ENCODE data around the gene CFAP53.
"Not testable (repeated sequence)": the region's sequence is repeated elsewhere in the genome, so short reads cannot be mapped to it uniquely, and the experiment has no call there.

CFAP53 gene

GRCh38 chr18:50289108-50289443, 22.8 kb upstream of the CFAP53 start:
- H3K27me3 Mint-ChIP-seq (ENCODE audit: low read depth, poor library complexity), result peaks cover 6% of the 10 kb centered on the region
- H3K4me1 Mint-ChIP-seq, result peaks cover 23% of the 10 kb centered on the region
- TF ChIP-seq CTCF (IDR thresholded peaks at IDR 0.05), result no peak
- no peak for DNase-seq
- H3K9me3 Mint-ChIP-seq, result no peaks in the 10 kb centered on the region
- no peak overlapping the region for H3K27ac Mint-ChIP-seq
- H3K36me3 Mint-ChIP-seq (ENCODE audit: low read depth), result peaks cover 14% of the 10 kb centered on the region
- peak overlapping the region; percentile 70 for H3K4me3 Mint-ChIP-seq

GRCh38 chr18:50288348-50289107, 22.2 kb upstream of the CFAP53 start:
- Mint-ChIP-seq H3K4me3 (peak overlapping the region; percentile 97), H3K4me1 (peaks cover 23% of the 10 kb centered on the region), H3K36me3 (ENCODE audit: low read depth) (peaks cover 20% of the 10 kb centered on the region), H3K27ac (peak overlapping the region; percentile 99)
- not testable (repeated sequence) for H3K27me3 Mint-ChIP-seq (ENCODE audit: low read depth, poor library complexity); DNase-seq; H3K9me3 Mint-ChIP-seq

- peak; percentile 48 for TF ChIP-seq CTCF (IDR thresholded peaks at IDR 0.05)
- Mint-ChIP-seq H3K27me3 (ENCODE audit: low read depth, poor library complexity) (peaks cover 6% of the 10 kb centered on the region), H3K4me1 (peaks cover 23% of the 10 kb centered on the region)
Measured at GRCh38 chr18:50287441-50288347, 21.4 kb upstream of the CFAP53 start, which contains the start of gene CXXC1. Gene CXXC1, minus strand, starts transcription at chr18:50287692. Its CDS starts 103 bp downstream, at chr18:50287589.

GRCh38 chr18:50287028-50287440, 20.7 kb upstream of the CFAP53 start:
- no peak overlapping the region for H3K27ac Mint-ChIP-seq
- H3K9me3 Mint-ChIP-seq, result no peaks in the 10 kb centered on the region
- peaks cover 35% of the 10 kb centered on the region for H3K36me3 Mint-ChIP-seq (ENCODE audit: low read depth)
- H3K27me3 Mint-ChIP-seq (ENCODE audit: low read depth, poor library complexity), result peaks cover 6% of the 10 kb centered on the region
- peak overlapping the region; percentile 97 for H3K4me3 Mint-ChIP-seq
- H3K4me1 Mint-ChIP-seq, result peaks cover 28% of the 10 kb centered on the region
- no peak for TF ChIP-seq CTCF (IDR thresholded peaks at IDR 0.05)
- DNase-seq, result no peak

More at GRCh38 chr18:50287441-50288347, 21.4 kb upstream of the CFAP53 start, which contains the start of gene CXXC1:
- H3K27ac Mint-ChIP-seq, result peak within 1 kb of the TSS; percentile 99
- H3K36me3 Mint-ChIP-seq (ENCODE audit: low read depth), result peaks cover 28% of the 10 kb centered on the region
- peak; percentile 94 for DNase-seq
- no peaks in the 10 kb centered on the region for H3K9me3 Mint-ChIP-seq
- peak within 1 kb of the TSS; percentile 97 for H3K4me3 Mint-ChIP-seq

GRCh38 chr18:50286391-50287027, 20.2 kb upstream of the CFAP53 start:
- Mint-ChIP-seq H3K36me3 (ENCODE audit: low read depth) (peaks cover 35% of the 10 kb centered on the region), H3K9me3 (no peaks in the 10 kb centered on the region), H3K4me3 (peak overlapping the region; percentile 97), H3K27ac (peak overlapping the region; percentile 61), H3K27me3 (ENCODE audit: low read depth, poor library complexity) (peaks cover 6% of the 10 kb centered on the region), H3K4me1 (peaks cover 28% of the 10 kb centered on the region)
- peak; percentile 38 for DNase-seq
- no peak for TF ChIP-seq CTCF (IDR thresholded peaks at IDR 0.05)
